AG09309 (cell line): ENCODE results near the gene MRPL20.
"Not testable (repeated sequence)": the region's sequence is repeated elsewhere in the genome, so short reads cannot be mapped to it uniquely, and the experiment has no call there.

Experiments used
- DNase-seq: peaks from one replicate; pipeline ENCODE4 v3.0.0-alpha.2; 2010; ENCODE audit warnings: low read depth
- H3K4me3 ChIP-seq: 2 replicates; pipeline ENCODE4 v1.5.1; 2011; ENCODE audit warnings: mild to moderate bottlenecking, low read depth, low read length, moderate library complexity; ENCODE audit not compliant: control insufficient read depth
- TF ChIP-seq, protein P1 (sequence below): IDR thresholded peaks from 2 replicates; pipeline ENCODE4 v1.5.1; 2011; ENCODE audit warnings: mild to moderate bottlenecking, low read depth, low read length, inconsistent platforms; ENCODE audit not compliant: insufficient read depth, control insufficient read depth; ENCODE audit errors: missing control alignments

Gene MRPL20

DNA sequence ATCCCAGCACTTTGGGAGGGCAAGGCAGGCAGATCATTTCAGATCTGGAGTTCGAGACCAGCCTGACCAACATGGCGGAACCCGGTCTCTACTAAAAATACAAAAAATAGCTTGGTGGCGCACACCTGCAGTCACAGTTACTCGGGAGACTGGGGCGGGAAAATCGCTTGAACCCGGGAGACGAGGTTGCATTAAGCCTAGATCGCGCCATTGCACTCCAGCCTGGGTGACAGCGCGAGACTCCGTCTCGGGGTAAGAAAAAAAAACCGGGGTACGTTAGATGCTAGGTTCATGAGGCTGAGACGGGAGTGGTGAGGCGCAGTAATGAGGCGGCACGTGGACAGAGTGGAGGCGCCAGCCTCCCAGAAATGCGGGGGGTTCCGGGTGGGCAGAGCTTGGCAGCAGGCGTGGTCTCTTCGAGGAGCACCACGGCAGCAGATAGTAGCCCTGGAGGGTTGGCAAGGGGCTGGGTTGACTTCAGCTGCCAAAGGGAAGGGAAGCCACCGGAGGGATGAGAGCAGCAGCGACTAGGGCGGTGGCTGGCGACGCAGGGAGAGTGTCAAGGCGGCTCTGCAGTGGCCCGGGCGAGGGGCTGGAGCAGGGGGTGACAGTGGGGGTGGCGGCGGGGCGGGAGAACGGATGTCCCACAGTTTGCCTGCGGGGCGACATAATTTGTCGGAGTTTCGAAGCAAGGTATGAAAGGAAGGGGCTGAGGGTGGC lies 832 bp downstream of the MRPL20 start:
- TF ChIP-seq, protein P1, sequence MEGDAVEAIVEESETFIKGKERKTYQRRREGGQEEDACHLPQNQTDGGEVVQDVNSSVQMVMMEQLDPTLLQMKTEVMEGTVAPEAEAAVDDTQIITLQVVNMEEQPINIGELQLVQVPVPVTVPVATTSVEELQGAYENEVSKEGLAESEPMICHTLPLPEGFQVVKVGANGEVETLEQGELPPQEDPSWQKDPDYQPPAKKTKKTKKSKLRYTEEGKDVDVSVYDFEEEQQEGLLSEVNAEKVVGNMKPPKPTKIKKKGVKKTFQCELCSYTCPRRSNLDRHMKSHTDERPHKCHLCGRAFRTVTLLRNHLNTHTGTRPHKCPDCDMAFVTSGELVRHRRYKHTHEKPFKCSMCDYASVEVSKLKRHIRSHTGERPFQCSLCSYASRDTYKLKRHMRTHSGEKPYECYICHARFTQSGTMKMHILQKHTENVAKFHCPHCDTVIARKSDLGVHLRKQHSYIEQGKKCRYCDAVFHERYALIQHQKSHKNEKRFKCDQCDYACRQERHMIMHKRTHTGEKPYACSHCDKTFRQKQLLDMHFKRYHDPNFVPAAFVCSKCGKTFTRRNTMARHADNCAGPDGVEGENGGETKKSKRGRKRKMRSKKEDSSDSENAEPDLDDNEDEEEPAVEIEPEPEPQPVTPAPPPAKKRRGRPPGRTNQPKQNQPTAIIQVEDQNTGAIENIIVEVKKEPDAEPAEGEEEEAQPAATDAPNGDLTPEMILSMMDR: no peak
- no peak for DNase-seq
- H3K4me3 ChIP-seq: peak overlapping the region; percentile 87

GRCh38 chr1:1403653-1404052 lies 3.4 kb downstream of the MRPL20 start:
- no peak overlapping the region for H3K4me3 ChIP-seq
- no peak for DNase-seq
- TF ChIP-seq, protein P1: no peak

DNA sequence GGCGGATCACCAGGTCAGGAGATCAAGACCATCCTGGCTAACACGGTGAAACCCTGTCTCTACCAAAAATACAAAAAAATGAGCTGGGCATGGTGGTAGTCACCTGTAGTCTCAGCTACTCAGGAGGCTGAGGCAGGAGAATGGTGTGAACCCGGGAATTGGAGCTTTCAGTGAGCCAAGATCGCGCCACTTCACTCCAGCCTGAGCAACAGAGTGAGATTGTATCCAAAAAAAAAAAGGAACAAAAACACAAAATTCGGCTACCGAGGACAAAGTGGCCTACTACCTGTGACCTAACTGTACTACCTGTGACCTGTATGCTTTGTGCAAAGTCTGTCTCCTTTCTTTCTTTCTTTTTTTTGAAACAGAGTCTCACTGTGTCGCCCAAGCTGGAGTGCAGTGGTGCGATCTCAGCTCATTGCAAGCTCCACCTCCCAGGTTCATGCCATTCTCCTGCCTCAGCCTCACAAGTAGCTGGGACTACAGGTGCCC lies 4.1 kb downstream of the MRPL20 start:
- H3K4me3 ChIP-seq, DNase-seq: not testable (repeated sequence)

GRCh38 chr1:1402072-1402900 lies 4.8 kb downstream of the MRPL20 start:
- no peak overlapping the region for H3K4me3 ChIP-seq
- DNase-seq: peak; percentile 18
- TF ChIP-seq, protein P1: peak; percentile 80

DNA sequence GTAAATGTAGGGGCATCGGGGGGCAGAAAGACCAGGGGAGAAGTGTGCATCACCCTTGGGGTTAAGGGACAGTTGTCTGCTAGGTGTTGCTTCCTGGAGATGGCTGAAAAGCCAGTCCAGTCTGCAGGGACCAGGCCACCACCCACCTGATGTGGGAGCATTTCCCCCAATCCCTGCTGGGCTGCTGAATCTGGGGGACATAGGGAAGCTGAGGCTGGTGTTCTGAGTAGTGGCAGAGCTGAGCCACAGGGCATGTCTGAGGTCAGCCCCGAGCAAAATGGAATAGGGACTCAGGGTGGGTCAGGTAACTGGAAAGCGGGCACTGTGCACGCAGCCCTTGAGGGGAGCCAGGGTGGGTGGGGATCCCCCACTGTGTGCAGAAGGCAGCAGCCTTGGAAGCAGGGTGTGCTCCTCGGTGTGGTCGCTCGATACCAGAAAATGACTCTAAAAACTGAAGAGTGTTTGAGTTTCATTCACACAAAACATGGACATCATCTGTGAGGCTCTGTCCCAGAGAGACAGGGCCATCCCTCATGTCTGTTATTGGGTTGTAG lies 5.6 kb downstream of the MRPL20 start:
- no peak overlapping the region for H3K4me3 ChIP-seq
- DNase-seq: no peak
- TF ChIP-seq, protein P1: no peak

GRCh38 chr1:1400576-1401456 lies 6.3 kb downstream of the MRPL20 start:
- H3K4me3 ChIP-seq: peak overlapping the region; percentile 91
- TF ChIP-seq, protein P1: no peak
- DNase-seq: no peak
